Nephron (organoid): ENCODE measurements around the gene LLPH.
A peak's percentile ranks its signal among the peaks of the same experiment; 100 is the strongest.

Source experiments
- H3K27ac Mint-ChIP-seq, 3 experiments: 2 replicates each; pipeline ENCODE4 v1.8.0; 2020; ENCODE audit warnings: mixed read lengths in 3 of 3, mild to moderate bottlenecking in 2 of 3, moderate library complexity in 1 of 3
- H3K27me3 Mint-ChIP-seq: 2 replicates; pipeline ENCODE4 v1.8.0; 2021; ENCODE audit warnings: low read depth, mild to moderate bottlenecking, moderate library complexity, mixed read lengths
- H3K36me3 Mint-ChIP-seq: 2 replicates; pipeline ENCODE4 v1.8.0; 2020; ENCODE audit warnings: low read depth, mixed read lengths
- H3K4me1 Mint-ChIP-seq: 2 replicates; pipeline ENCODE4 v1.8.0; 2020; ENCODE audit warnings: mixed read lengths
- H3K4me3 Mint-ChIP-seq, 3 experiments: 2 replicates each; pipeline ENCODE4 v1.8.0; 2020; ENCODE audit warnings: mild to moderate bottlenecking in 3 of 3, mixed read lengths in 3 of 3, moderate library complexity in 2 of 3
- H3K9me3 Mint-ChIP-seq: 2 replicates; pipeline ENCODE4 v1.8.0; 2020; ENCODE audit warnings: mixed read lengths
- CTCF ChIP-seq, 3 experiments: fragments of 200-600 bp; sonication (generic); IDR thresholded peaks; one replicate each; pipeline ENCODE4 v1.5.0; 2021; ENCODE audit warnings: antibody characterized with exemption in 3 of 3; ENCODE audit not compliant: unreplicated experiment in 3 of 3

The LLPH gene

GRCh38 chr12:66115071-66115600, 15.4 kb downstream of the LLPH start:
- no peak for TF ChIP-seq CTCF (IDR thresholded peaks at IDR 0.05; ENCODE audit: unreplicated experiment in 3 of 3)
- Mint-ChIP-seq H3K36me3 (no peaks in the 10 kb centered on the region), H3K27me3 (no peaks in the 10 kb centered on the region), H3K9me3 (no peaks in the 10 kb centered on the region), H3K27ac (peak overlapping the region in 2 of 3 experiments; percentile 1 to 62), H3K4me1 (peaks cover 8% of the 10 kb centered on the region), H3K4me3 (no peak overlapping the region)

- Mint-ChIP-seq H3K27ac (no peak overlapping the region), H3K9me3 (no peaks in the 10 kb centered on the region), H3K4me3 (no peak overlapping the region), H3K27me3 (no peaks in the 10 kb centered on the region), H3K36me3 (no peaks in the 10 kb centered on the region), H3K4me1 (peaks cover 13% of the 10 kb centered on the region)
- no peak for TF ChIP-seq CTCF (IDR thresholded peaks at IDR 0.05; ENCODE audit: unreplicated experiment in 3 of 3)
Observed at GRCh38 chr12:66113471-66113870, 17.1 kb downstream of the LLPH start.

- no peak for TF ChIP-seq CTCF (IDR thresholded peaks at IDR 0.05; ENCODE audit: unreplicated experiment in 3 of 3)
- peaks cover 21% of the 10 kb centered on the region for H3K4me1 Mint-ChIP-seq
- no peaks in the 10 kb centered on the region for H3K9me3 Mint-ChIP-seq
- no peak overlapping the region for H3K27ac Mint-ChIP-seq
- H3K27me3 Mint-ChIP-seq: no peaks in the 10 kb centered on the region
- H3K4me3 Mint-ChIP-seq: no peak overlapping the region
- H3K36me3 Mint-ChIP-seq: no peaks in the 10 kb centered on the region
Observed at GRCh38 chr12:66111605-66112004, 18.9 kb downstream of the LLPH start.

GRCh38 chr12:66109056-66109455, 21.5 kb downstream of the LLPH start:
- H3K36me3 Mint-ChIP-seq: no peaks in the 10 kb centered on the region
- H3K27ac Mint-ChIP-seq: peak overlapping the region in 1 of 3 experiments; percentile 32
- H3K27me3 Mint-ChIP-seq: no peaks in the 10 kb centered on the region
- peaks cover 12% of the 10 kb centered on the region for H3K4me1 Mint-ChIP-seq
- no peaks in the 10 kb centered on the region for H3K9me3 Mint-ChIP-seq
- H3K4me3 Mint-ChIP-seq: no peak overlapping the region
- TF ChIP-seq CTCF (IDR thresholded peaks at IDR 0.05; ENCODE audit: unreplicated experiment in 3 of 3): no peak

- peak overlapping the region in 1 of 3 experiments; percentile 32 for H3K27ac Mint-ChIP-seq
- no peaks in the 10 kb centered on the region for H3K9me3 Mint-ChIP-seq
- H3K4me1 Mint-ChIP-seq: peaks cover 12% of the 10 kb centered on the region
- no peak for TF ChIP-seq CTCF (IDR thresholded peaks at IDR 0.05; ENCODE audit: unreplicated experiment in 3 of 3)
- no peaks in the 10 kb centered on the region for H3K36me3 Mint-ChIP-seq
- H3K4me3 Mint-ChIP-seq: no peak overlapping the region
- H3K27me3 Mint-ChIP-seq: no peaks in the 10 kb centered on the region
Observed at GRCh38 chr12:66108386-66108785, 22.2 kb downstream of the LLPH start.

GRCh38 chr12:66107451-66107915, 23.1 kb downstream of the LLPH start:
- H3K4me3 Mint-ChIP-seq: no peak overlapping the region
- H3K9me3 Mint-ChIP-seq: no peaks in the 10 kb centered on the region
- no peaks in the 10 kb centered on the region for H3K27me3 Mint-ChIP-seq
- H3K36me3 Mint-ChIP-seq: peaks cover 2% of the 10 kb centered on the region
- peak; percentile 77 to 83 (median 78) for TF ChIP-seq CTCF (IDR thresholded peaks at IDR 0.05; ENCODE audit: unreplicated experiment in 3 of 3)
- H3K4me1 Mint-ChIP-seq: peaks cover 12% of the 10 kb centered on the region
- peak overlapping the region; percentile 4 to 72 (median 66) for H3K27ac Mint-ChIP-seq
